Measurements from ENCODE around the gene CACNB4.

CACNB4 gene

DNA sequence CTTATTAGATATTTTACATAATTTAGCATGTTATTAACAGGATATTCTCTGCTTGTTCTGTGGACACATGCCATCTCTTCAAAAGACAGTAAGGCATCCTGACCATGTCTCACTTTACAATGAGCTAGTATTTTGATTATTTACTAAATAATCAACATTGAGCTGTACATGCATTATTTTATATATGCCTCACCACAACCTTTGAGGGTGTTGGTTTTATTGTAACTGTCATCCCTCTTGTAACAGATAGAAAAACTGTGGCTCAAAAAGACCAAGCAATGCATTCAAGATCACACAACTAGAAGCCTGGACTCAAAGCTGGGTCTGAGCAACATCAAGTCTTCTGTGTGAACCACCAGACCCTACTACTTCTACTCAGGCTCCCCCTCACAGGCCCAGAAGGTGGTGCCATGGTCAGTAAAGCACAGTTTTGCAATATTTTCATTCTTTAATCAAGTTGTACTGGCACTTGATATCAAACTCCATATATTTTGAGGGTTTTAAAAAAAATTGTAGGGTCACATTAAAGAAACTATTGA is 165.5 kb downstream of the CACNB4 start:
- Mint-ChIP-seq H3K27ac (no peak overlapping the region), H3K36me3 (ENCODE audit: low read depth) (no peaks in the 10 kb centered on the region), H3K9me3 (no peaks in the 10 kb centered on the region), H3K27me3 (ENCODE audit: low read depth) (peaks cover 3% of the 10 kb centered on the region), H3K4me3 (no peak overlapping the region), H3K4me1 (no peaks in the 10 kb centered on the region)
- TF ChIP-seq, protein P1, sequence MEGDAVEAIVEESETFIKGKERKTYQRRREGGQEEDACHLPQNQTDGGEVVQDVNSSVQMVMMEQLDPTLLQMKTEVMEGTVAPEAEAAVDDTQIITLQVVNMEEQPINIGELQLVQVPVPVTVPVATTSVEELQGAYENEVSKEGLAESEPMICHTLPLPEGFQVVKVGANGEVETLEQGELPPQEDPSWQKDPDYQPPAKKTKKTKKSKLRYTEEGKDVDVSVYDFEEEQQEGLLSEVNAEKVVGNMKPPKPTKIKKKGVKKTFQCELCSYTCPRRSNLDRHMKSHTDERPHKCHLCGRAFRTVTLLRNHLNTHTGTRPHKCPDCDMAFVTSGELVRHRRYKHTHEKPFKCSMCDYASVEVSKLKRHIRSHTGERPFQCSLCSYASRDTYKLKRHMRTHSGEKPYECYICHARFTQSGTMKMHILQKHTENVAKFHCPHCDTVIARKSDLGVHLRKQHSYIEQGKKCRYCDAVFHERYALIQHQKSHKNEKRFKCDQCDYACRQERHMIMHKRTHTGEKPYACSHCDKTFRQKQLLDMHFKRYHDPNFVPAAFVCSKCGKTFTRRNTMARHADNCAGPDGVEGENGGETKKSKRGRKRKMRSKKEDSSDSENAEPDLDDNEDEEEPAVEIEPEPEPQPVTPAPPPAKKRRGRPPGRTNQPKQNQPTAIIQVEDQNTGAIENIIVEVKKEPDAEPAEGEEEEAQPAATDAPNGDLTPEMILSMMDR (IDR thresholded peaks at IDR 0.05; ENCODE audit: unreplicated experiment in 3 of 3) = no peak

DNA sequence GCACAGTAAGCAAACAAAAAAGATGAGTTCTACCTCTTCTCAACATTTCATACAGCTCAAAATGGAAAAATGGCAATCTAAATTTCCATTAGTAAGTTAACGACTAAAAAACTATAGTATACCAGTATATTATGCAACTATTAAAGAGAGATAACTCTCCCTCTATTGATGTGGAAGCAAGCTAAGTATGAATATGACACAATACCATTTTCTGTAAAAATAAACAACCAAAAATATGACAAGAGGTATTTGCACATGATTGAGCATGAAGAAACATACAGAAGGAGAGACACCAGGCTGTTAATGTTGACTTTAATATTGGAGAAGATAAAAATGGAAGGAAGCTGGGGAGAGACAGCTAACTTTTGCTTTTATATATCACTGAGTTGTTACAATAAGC is 167.1 kb downstream of the CACNB4 start:
- TF ChIP-seq, protein P1 (IDR thresholded peaks at IDR 0.05; ENCODE audit: unreplicated experiment in 3 of 3) = no peak
- H3K4me3 Mint-ChIP-seq = no peak overlapping the region
- no peak overlapping the region for H3K27ac Mint-ChIP-seq
- no peaks in the 10 kb centered on the region for H3K4me1 Mint-ChIP-seq
- peaks cover 3% of the 10 kb centered on the region for H3K27me3 Mint-ChIP-seq (ENCODE audit: low read depth)
- H3K9me3 Mint-ChIP-seq = no peaks in the 10 kb centered on the region
- no peaks in the 10 kb centered on the region for H3K36me3 Mint-ChIP-seq (ENCODE audit: low read depth)

DNA sequence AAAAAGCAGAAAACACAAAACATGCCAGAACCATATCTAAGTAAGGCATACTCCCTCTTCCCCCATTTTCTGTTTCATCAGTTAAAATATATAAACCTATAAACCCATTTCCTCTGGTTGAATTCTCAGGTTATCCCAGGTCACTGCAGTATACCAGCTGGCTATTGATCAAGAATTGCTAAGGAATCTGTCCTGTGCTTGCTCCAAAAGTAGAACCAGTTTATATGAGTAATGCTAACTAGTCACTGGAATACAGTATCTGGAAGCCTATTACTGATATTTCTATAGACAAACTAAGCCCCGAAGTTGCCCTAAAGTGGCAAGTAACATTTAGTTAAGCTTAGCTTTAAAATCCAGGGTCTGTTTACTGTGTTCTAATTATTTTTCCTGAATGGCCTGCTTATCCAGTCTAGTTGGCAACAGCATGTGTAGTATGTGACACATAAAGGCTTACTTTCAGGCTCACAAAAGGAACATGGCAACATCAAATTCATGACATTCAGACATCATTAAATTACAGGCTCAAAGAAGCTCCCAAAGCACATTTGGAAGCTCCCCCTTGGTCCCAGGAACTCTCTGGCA is 167.7 kb downstream of the CACNB4 start:
- Mint-ChIP-seq H3K27ac (no peak overlapping the region), H3K4me1 (no peaks in the 10 kb centered on the region), H3K27me3 (ENCODE audit: low read depth) (peaks cover 3% of the 10 kb centered on the region), H3K9me3 (no peaks in the 10 kb centered on the region), H3K4me3 (no peak overlapping the region), H3K36me3 (ENCODE audit: low read depth) (no peaks in the 10 kb centered on the region)
- TF ChIP-seq, protein P1 (IDR thresholded peaks at IDR 0.05; ENCODE audit: unreplicated experiment in 3 of 3) = no peak

DNA sequence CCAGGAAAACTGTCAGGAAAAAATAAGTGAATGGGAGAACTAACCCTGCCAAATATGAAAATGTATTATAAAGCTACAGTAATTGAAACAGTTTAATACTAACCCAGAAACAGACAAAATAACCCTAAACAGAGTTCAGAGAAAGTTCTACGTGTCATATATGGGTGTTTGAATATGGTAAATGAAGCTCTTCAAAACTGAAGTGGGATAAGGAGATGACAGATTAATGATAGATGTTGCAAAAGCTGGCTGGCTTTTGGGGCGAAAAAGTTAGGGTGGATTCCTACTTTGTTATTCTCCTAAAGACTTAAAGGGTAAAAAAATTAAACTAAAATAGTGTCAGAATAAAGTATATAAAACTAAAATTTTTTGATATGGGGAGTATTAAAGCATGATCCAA is 168.8 kb downstream of the CACNB4 start:
- Mint-ChIP-seq H3K27ac (no peak overlapping the region), H3K36me3 (ENCODE audit: low read depth) (no peaks in the 10 kb centered on the region), H3K4me1 (no peaks in the 10 kb centered on the region), H3K9me3 (no peaks in the 10 kb centered on the region), H3K27me3 (ENCODE audit: low read depth) (peaks cover 3% of the 10 kb centered on the region), H3K4me3 (no peak overlapping the region)
- TF ChIP-seq, protein P1 (IDR thresholded peaks at IDR 0.05; ENCODE audit: unreplicated experiment in 3 of 3) = no peak

DNA sequence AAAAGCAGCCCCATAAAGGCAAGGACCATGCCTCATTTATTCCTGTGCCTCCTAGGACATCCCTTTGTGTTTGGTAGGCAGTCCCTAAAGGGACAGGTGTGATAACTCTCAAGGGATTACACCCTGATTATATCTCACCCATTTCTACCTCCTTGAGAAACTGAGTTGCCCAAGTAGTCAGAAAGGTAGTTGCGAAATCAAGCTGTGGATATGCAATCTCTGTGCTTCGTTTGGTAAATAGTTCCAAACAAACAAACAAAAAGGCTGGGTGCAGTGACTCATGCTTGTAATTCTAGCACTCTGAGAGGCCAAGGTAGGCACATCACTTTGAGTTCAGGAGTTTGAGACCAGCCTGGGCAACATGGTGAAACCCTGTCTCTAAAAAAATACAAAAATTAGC is 170.5 kb downstream of the CACNB4 start:
- no peaks in the 10 kb centered on the region for H3K36me3 Mint-ChIP-seq (ENCODE audit: low read depth)
- TF ChIP-seq, protein P1 (IDR thresholded peaks at IDR 0.05; ENCODE audit: unreplicated experiment in 3 of 3) = no peak
- no peak overlapping the region for H3K4me3 Mint-ChIP-seq
- no peaks in the 10 kb centered on the region for H3K9me3 Mint-ChIP-seq
- H3K4me1 Mint-ChIP-seq = peaks cover 3% of the 10 kb centered on the region
- H3K27ac Mint-ChIP-seq = no peak overlapping the region
- no peaks in the 10 kb centered on the region for H3K27me3 Mint-ChIP-seq (ENCODE audit: low read depth)
